HG02885 (cell line): Measurements from ENCODE around the gene SRGAP2B.
A peak's percentile ranks its signal among the peaks of the same experiment; 100 is the strongest.
"Not testable (repeated sequence)": the region's sequence is repeated elsewhere in the genome, so short reads cannot be mapped to it uniquely, and the experiment has no call there.

Experiments used
- ATAC-seq: cut with Tn5 transposase; IDR thresholded peaks from one replicate; pipeline ENCODE4 v1.9.1; 2021; ENCODE audit warnings: mild to moderate bottlenecking; ENCODE audit not compliant: unreplicated experiment, poor library complexity

SRGAP2B gene

DNA sequence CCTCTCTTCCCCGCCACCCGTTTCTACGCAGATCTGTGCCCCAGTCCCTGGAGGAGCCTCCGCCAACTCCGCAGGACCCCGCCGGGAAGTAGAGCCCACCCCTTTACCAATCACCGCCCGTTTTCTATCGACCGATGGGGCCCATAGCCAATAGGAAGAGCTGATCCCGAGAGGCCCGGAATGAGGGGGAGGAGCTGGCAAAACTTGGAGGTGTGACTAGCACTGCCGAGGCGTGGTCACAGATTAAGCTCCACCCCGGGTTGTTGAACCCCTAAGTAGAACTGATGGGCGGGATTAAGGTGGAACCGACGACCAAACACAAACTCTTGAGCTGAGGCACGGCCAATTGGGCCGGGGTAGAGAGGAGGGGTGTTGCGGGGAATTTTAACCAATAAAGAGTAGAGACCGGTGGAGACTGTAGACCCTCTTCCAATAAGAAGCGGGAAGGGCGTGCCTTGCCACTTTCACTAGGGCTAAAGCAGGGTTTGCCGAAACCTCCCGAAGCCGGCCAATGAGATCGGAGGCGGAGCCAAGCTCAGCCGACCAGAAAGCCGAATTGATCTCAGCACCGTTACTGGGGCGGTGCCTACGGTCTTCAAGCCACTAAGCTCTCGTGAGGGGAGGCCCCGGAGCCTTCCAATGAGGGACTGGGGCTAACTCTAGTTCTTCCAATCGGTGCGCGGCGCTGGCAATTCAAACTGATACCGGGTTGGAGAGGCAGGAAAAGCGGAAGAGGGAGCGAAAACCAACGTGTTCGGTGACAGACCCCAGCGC is at the start of gene SRGAP2B, which contains the start of gene FAM72D:
SRGAP2B (minus strand) TSS at position 45 of the 774 bp plus-strand sequence. CDS start 2,427 bp downstream, outside the sequence.
FAM72D (plus strand) TSS at position 691 of the 774 bp plus-strand sequence. CDS start 874 bp downstream, outside the sequence.
- ATAC-seq, result peak; percentile 85

DNA sequence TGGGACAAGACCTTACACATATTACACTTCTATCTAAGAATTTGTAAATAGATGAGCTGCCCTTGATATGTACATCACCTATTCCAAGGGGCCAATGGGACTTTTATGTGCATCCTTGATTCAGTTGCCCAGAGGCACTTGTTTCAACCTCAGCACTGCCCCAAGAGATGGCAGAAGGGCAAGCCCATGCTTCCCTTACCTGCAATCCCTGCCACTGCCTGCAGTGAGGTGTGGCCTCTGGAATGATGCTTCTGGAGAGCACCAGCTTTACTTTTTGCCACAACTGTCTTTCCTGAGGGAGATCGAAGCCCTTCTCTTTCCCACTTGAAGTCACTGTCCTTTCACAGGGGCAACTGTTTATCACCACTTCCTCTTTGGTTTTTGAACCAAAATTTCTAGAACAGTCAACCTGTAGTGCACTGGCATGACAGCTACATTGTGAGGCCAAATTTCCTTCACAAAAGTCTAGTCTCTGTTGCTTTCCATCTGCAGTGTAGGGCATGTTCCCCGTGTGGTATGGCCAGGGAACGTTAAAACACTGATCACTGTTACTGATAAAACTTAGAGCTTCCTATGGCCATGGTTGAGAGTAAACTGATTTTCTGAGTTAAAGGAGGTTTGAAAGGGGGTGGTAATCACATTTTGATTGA is 49.3 kb upstream of the SRGAP2B start:
- ATAC-seq, result not testable (repeated sequence)

DNA sequence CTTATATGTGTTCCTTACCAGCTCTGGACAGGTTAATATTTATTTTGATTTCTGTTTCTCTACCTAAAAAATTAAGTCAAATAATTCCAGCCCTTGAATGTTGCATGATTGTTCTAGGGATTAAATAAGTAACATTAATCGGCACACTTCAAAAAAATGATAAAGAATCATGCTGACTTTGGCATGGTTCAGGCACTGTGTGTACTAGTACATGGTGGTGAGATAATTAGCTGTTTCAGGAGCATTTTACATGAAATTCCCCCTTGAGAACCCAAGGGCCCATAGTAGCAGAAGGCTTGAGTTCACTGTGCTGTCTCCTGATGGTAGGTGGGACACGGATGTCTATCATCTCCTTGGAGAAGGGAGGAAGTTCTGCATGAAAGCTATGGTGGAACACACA is 45.4 kb upstream of the SRGAP2B start:
- not testable (repeated sequence) for ATAC-seq

DNA sequence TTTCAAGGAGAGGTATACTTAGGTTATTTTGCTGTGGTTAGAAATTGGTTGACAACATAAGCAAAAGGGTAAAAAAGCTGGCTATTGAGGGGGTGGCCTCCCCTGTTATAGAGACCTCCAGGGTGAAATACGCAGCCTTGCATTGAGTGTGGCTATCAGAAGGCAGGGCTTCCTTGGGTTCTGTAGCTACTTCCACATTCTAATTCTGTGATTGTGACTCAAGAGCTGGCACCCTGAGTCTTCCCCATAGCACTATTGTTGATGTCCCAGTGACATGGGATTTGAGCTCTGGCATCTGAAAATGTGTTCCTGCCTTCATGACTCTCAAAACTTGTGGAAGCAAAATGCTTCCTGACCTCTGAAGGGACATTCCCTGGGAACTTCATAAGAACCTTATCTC is 39.3 kb upstream of the SRGAP2B start:
- ATAC-seq, result not testable (repeated sequence)

DNA sequence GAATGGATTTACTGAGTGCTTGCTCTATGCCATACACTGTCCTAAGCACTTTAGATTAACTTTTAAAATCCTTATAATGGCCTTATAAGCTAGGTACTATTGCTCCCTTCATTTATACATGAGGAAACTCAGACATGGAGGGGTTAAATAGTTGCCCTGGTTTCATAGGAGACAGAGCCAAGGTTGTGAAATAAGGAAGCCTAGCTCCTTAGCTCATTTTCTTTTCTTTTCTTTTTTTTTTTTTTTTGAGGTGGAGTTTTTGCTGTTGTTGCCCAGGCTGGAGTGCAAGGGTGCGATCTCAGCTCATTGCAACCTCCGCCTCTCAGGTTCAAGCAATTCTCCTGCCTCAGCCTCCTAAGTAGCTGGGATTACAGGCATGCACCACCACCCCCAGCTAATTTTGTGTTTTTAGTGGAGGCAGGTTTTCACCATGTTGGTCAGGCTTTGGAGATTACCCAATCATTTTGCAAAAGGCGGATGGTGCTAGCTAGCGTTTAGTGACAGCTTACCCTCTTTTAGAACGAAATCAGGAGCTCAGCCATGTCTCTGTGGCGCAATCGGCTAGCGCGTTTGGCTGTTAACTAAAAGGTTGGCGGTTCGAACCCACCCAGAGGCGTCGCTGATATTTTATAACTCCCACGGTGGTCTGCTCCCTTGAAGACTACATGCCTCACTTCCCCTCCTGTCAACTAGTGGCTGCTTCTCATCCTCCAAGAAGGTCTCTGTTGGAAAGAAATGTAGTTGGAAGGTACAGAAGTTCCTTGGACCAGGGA is 33.8 kb upstream of the SRGAP2B start:
- not testable (repeated sequence) for ATAC-seq

DNA sequence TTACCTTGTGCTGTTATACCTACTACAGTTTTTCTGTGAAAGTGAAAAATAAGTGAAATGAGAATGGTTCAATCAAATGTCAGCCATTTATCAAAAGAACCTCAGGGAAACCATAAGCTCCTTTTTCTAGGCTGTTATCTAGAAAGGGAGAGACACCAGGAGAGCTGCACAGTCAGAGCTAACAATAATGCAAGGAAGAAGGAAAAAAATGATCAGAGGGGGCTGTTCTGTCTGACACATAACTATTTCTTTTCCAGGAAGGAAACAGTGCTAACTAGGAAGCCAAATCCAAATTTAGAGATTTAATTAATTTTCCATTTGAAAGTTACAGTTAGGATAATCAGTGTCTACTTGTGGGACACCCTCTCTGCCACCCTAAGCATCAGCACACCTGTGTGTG is 32.0 kb upstream of the SRGAP2B start:
- ATAC-seq, result not testable (repeated sequence)

DNA sequence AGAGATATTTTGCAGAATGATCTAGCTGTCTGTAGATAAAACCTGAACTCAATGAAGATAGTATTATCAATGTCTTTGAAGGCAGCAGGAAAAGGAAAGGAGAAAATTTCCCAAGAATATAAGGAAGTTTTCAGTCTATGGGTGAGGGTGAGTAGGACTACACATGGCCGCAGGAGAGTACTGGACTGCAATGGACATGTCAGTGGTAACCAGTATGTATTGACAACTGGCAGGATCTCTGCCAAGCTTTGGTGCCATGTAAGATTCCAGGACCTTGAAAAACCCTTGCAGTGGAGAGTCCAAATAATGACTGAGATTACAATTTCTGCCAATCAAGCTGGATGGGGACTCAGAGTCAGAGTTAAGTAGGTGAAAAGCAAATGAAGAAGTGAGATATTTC is 30.0 kb upstream of the SRGAP2B start:
- not testable (repeated sequence) for ATAC-seq

DNA sequence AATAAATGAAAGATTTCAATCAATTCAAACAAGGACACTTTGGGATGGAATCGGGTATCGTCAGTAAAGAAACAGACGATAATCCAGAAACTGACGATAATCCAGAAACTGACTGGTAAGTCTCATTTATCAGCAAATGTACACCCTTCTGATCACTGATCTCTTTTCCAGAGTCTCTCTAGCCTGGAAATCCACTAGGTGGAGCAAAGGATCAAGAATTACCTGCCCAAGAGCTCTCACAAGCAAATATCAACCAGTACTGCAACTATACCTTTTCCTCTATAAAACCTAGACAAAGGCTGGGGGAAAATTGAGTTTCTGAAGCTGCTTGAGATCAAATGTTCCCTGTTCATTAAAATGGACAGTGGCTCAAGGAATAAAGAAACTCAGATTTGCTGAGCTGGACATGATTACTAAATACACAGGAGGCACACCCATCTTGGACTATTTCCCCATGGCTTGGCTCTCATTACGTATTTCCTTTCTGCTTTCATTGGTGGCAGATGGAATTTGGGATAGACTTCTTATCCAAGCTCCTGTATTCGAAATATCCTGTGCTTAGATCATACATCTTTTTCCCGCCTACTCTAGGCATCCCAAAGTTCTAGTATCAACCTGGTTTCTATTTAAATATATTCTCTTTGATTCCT is 29.0 kb upstream of the SRGAP2B start:
- not testable (repeated sequence) for ATAC-seq

DNA sequence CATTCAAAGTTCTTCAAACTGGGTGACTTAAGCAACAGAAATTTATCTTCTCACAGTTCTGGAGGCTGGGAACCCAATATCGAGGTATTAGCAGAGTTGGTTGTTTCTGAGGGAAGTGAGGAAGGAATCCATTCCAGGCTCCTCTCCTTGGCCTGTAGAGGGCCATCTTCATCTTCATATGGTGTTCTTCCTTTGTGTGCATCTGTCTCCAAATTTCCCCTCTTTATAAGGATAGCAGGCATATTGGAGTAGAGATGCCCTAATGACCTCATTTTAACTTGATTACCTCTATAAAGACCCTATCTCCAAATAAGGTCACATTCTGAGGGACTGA is 27.9 kb upstream of the SRGAP2B start:
- ATAC-seq, result not testable (repeated sequence)

DNA sequence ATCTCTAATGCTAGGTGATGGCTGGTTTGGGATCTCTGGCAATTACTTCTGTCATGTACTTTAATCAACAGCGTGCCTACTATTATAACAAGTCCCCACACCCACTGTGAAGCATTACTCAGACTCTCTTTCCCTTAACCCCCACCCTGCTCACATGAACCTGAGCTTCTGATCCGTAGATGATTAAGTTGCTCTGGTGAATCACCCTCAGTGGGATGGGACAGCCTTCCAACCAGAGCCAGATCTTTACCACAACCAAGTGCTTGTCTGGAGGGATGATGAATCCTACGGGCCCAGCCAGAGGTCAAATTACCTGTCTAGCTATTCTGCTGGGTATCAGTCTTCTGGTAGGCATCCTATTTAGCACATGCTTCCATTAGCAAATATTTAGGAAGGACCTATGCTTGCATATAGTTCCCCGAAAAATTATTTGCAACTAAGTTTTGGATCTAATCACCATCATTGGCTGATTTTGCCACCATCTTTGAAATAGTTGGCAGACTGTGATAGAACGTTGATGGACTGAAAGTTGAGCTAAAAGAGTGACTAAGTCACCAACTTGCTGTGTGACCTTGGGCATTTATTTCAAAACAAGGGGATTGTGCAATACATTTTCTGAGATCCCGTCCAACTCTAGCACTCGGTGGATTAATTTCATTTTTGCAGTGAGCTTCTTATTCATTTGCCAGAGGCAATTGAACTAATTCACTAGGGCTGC is 27.4 kb upstream of the SRGAP2B start:
- ATAC-seq, result not testable (repeated sequence)

DNA sequence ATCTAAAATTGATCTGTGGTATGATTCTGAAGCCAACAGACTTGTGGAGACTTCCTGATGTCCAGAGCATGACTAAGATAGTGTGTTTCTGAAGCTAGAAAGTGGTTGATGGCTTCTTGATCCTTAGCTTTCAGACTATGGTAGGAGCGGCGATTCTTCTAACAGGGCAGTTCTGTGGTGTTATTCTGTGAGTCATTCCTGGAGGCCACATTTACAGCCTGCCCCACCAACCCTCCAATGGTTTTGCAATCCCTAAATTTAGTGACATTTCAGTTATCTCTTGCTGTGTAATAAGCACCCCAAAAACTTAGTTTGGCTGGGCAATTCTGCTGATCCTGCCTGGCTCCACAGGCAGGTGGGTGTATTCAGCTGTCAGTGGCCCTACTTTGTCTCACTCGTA is 24.7 kb upstream of the SRGAP2B start:
- ATAC-seq, result not testable (repeated sequence)

DNA sequence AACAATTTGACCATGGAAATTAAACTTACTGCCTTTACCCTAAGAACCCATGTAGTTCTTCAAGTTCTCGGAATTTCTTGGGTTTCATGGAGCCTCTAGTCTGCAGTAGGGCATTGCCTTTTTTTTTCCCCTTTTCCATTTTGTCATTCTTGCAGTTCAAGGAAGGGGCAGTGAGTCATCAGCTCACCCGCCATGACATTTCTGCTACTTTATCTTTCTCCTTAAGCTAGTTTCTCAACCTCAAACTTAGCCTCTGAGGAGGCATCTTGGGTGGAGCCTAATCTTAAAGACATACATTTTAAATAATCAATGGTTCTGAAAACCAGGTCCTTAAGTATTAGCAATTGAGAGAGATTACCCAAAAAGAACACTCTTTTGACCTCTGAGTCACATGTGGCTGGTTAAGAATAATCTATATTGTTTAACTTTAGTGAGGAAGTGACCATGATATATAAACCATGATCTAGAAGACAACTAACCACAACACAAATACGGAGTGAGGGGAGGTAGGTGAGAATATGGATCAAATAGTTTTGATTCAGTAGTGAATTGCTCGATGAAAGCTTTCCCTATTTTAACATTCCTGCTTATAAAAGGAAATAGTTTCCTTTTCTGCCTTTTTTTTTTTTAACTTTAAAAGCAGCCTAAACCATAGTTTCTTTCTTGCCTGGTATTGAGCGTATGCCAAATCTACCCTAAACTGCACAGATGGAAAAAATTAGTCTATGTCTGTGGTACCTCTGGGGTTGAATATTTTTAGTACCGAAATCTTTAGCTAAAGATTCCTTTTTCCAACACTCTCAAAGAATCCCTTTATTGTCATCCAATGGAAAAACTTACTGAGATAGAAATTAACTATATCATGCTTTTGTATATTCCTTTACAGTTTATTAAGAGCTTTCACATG is 20.7 kb upstream of the SRGAP2B start:
- not testable (repeated sequence) for ATAC-seq

DNA sequence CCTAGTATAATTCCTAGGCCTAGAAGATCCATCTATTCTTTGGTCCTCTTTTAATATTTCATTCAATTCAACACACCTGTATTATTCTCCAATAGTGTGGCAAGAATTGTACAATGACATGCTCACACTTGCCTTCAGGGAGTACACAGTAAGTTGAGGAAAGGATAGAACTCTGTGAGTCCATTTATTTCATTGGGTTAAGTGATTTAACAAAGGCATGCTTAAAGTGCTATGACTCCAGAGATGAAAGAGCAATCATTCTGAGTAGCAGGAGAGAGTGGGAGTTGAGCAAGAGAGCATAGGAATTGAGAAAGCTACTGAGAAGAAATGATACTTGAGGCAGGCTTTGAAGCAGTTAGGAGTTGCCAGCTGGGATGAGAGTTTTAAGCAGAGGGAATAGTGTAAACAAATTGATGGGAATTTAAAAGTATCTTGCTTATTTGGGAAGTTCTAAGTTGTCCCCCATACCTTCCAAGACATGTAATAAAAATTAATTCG is 19.5 kb upstream of the SRGAP2B start:
- not testable (repeated sequence) for ATAC-seq

DNA sequence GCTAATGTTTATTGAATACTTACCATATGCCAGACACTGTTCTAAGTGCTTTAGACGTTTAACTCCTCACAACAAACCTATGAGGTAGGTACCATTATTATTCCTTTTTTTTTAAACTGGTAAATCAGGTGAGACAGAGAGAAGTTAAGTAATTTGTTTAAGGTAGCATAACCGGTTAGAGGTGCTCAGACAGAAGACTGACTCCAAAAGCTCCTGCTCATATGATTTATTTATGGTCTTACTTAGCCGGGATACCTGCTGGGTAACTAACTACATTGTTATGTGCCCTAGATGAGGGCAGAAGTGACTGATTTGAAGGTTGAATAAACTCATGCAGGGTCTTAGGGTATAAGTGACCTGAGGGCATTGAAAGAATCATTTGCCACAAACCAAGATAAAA is 17.6 kb upstream of the SRGAP2B start:
- not testable (repeated sequence) for ATAC-seq

DNA sequence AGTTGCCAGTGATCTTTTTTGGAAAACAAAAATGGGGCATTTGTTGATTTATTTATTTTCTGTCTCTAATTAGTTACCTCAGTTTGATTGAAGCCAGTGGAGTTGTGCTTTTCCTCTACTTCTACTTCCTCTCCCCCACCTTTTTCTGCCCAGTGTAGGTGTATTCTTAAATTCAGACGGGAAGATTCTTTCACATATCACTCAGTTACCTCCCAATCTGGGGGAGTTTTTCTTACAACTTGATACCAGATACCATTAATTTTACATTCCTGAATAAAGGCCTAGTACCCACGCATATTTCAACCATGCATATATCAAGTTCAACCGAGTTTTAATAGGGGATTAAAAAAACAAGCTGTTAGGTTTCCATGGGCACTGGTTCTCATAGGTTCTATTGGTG is 16.5 kb upstream of the SRGAP2B start:
- ATAC-seq, result not testable (repeated sequence)

DNA sequence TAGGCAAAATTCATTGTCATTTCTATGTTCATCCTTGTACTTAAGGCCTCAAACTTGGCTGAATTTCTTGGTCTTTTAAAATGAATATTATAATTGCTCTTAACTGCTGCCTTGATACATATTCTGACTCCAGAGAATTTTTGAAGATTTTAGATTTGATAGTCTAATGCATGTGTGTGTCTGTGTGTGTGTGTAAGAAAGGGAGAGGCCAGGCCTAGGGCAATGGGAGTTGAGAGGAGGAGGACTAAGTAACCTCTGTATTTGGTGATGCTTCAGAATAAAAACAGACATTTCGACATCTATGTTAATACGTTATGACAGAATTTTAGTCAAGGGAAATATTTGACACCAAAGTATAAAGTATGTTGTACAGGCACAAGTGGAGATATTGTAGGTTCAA is 8.2 kb upstream of the SRGAP2B start:
- ATAC-seq, result not testable (repeated sequence)

DNA sequence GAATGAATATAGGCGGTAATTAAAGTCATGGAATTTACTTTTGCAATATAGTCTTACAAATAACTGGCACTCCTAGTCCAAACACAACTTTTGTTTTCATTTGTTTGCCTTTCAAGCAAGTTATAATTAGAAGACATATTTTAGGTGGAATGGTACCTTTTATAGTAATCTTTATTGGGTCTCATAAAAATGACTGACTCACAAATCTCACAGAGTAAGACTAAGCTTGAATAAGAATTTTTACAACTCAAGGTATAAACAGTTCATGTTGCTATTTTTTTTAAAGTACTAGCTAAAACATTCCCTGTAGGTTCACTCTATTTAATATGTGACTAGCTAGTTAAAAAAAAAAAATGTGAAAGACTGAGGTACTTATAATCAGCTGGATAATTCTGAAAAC is 6.6 kb upstream of the SRGAP2B start:
- ATAC-seq, result not testable (repeated sequence)

DNA sequence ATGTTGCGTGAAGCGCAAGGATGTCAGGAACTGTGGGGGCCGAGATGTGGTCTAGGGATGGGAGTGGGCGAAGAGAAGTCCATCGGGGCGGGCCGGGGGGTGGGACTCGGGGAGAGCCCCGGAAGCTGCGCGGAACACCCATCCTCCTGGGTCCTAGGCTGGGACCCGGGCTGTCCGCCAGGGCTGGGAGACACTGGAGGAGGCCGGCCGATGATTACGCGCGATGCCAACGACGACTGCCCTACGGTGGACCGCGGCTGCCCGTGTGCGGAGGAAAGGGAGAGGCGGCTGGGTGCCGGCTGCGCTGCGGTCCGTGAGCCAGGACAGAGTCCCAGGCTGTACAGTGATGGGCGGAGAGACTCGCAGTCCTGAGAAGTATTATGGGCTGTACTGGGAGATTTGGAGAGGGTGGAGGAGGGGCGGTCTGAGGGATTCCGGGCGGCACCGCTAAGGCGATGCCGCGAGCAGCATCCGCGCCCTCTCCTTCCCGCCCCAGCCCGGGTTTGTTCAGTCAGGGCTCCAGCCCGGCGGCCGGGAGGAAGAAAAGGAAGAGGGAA is 395 bp downstream of the SRGAP2B start:
- ATAC-seq, result peak; percentile 4
